ENCODE results near the gene MCTP1.

Gene MCTP1

DNA sequence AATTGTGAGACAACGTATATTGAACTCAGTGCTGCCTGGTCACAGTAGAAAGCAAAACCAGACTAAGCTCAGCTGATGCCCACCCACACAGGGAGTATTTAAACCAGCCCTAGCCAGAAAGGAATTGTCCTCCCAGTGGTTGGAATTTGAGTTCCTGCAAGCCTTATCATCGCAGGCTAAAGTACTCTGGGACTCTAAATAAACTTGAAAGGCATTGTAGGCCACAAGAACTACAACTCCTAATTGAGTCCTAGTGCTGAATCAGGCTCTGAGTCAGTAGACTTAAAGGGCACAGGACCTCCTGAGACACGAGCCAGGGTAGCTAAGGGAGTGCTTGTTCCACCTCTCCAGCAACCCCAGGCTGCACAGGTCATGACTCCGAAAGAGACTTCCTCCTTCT is 171.4 kb downstream of the MCTP1 start:
- no peak for DNase-seq

- DNase-seq, result no peak
These were observed 173.8 kb downstream of the MCTP1 start for GRCh38 chr5:95111141-95111540.

DNA sequence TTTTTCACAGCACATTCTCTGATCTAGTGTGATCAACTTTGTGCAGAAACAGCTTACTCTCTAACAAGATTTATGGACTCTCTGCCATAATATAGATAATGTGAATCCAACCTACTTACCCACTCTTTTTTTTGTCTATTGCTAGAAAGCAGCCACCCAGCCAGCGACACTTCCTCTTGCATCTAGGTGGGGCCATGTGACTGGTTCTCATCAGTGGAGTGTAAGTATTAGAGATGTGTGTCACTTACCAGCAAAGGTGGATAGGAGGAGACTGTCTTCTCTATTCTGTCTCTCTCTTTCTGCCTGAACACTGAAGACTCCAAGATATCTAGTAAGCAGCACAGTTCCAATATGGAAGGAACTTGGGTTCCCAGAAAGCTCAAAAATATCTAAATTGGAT is 174.8 kb downstream of the MCTP1 start:
- no peak for DNase-seq

GRCh38 chr5:95107138-95107537 is 177.8 kb downstream of the MCTP1 start:
- no peak for DNase-seq

GRCh38 chr5:95105638-95106037 is 179.3 kb downstream of the MCTP1 start:
- DNase-seq, result no peak

DNA sequence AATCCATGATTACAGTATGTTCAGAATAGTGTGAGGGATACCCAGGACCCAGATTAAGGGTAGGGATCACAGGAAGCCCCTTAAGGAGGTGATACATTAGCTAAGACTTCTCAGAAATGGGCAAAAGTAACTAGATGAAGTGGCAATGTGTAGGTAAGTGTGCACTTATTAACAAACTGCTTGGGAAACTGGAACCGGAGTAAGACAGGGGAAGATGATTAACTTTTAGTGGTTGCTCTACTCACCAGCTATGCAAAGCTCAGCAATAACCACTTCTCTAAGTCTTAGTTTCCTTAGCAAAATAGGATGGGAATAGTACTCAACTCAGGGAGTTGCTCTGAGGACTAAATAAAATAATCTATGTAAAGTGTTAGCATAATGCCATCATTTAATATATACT is 182.2 kb downstream of the MCTP1 start:
- DNase-seq, result no peak

GRCh38 chr5:95102080-95102479 is 182.8 kb downstream of the MCTP1 start:
- DNase-seq, result no peak

DNA sequence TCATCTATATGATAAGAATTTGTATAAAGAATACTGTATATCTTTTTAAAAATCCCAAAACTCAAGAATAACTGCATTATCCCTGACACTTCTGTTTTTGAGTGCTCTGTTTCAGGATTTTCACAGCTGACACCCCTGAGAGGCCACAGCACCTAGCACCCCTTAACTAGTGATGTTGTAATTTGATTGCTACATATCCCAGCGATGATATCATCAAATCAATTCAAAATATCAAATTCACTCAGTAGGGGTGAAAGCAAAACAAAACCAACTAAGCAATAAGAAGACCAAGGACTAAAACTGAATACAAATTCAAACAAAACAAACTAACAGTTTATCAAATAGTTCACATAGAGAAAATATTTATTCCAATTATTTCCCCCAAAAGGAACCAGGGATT is 184.3 kb downstream of the MCTP1 start:
- no peak for DNase-seq

DNA sequence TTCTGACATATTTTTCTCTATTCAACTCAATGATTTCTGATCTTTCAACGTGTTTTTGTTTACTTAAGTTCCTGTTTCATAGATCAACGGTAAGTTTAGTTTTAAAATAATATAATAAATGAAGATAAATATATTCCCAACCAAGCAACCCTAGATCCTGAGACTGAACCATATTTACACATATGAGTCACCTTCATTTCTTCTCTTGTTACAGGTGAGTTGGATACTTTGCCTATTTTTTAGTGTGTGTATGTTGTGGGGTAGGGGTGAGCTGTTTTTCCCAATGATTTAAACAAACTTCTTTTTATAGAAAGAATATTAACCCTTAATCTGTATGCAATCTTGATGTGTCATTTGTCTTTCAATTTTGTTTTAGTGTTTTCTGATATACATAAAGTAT is 186.9 kb downstream of the MCTP1 start:
- DNase-seq, result no peak

DNA sequence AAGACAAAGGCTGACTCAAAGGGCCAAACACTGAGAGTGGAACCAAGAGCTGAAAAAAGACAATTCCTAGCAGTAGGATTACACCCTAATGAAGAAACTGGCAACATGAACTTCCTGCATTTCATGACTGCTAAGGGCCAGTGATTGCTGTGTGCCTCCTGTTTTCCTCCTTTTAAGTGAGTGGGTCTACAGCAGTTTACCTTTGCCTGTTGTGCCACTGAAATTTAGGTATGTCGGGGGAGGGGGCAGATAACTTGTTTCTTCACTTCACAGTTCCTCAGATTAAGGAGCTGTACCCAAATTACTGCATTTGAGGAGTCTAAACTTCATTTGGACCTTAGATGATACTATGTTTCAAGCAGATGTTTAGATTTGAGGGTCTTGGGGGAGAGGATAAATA is 191.7 kb downstream of the MCTP1 start:
- DNase-seq, result no peak

DNA sequence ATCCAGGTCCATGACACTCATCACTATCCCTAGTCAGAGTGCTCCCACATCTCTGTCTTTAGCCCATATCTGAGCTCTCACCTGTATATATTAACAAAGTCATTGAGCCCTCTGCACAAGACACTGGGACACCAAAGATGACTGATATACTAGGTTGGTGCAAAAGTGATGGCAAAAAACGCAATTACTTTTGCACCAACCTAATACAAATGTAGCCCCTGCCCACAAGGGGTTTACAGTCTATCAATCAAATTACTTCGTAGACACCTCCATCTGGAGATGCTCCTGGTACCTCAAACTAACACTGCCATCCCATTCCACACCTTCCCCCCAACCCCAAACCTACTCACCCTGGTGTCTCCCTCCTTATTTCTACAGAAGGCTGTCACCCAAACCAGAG is 194.1 kb downstream of the MCTP1 start:
- no peak for DNase-seq

- DNase-seq, result no peak
These were observed 197.0 kb downstream of the MCTP1 start for GRCh38 chr5:95087816-95088317.

GRCh38 chr5:95086927-95087815 is 197.7 kb downstream of the MCTP1 start:
- no peak for DNase-seq

DNA sequence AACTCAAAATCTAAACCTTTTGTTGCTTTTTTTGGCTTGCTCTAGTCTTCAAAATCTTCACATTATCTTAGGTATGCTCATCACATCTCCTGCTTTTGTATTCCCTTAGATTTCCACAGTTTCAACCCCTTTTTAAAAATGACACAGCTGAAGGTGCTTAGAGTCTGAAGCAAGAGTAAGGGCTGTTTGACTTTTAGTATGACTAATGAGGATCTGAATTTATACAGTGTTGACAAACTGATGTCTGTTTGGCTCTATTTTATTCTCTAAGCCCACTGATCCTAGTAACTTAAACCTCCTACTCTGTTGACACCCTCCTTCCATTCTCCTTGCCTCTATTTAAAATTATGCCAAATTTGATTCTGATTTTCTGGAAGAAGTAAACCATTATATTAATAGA is 200.1 kb downstream of the MCTP1 start:
- DNase-seq, result no peak

- DNase-seq, result no peak
These were observed 201.3 kb downstream of the MCTP1 start for GRCh38 chr5:95083606-95084005.

DNA sequence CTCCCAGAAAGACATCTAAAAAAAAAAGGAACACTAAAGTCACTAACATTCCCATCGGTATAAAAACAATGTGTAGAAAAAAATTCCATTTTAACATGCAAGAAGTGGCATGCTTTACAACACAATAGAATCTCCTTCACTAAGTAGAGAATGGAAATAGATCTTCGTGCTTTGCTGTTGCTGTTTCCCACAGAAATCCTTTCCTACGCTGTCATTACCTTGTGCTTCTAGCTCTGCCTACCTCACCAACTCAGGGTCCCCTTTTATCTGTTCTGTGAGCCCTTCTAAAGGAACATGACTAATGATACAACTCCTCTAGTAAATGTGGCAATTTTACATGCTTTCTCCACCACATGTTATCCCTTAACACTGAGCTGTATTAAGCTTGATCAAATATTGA is 202.9 kb downstream of the MCTP1 start:
- DNase-seq, result no peak

DNA sequence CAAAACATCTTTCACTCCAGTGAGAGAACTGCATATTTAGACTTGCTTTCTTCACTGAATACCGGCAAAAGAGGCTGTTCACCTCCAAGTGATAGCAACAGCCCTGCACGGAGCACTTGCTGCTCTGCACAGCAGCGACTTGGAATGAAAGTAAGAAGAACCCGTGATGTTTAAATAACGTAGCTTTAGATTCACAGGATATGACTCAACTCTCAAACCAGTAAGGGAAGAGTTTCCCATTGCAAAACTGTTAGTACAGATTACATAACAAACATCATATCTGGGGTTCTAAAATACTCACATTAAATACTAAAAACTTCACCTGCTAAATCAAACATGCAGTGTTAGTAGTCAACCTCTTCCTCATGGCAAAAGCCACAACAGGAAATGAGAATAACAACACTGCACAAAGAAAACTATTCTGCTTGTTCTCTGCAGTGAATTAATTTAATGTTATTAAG is 203.4 kb downstream of the MCTP1 start:
- DNase-seq, result peak in 1 of 2 experiments; percentile 22

GRCh38 chr5:95080441-95080840 is 204.5 kb downstream of the MCTP1 start:
- no peak for DNase-seq

- no peak for DNase-seq
These were observed 204.9 kb downstream of the MCTP1 start for GRCh38 chr5:95080030-95080429.

GRCh38 chr5:95078868-95079267 is 206.0 kb downstream of the MCTP1 start:
- DNase-seq, result no peak

DNA sequence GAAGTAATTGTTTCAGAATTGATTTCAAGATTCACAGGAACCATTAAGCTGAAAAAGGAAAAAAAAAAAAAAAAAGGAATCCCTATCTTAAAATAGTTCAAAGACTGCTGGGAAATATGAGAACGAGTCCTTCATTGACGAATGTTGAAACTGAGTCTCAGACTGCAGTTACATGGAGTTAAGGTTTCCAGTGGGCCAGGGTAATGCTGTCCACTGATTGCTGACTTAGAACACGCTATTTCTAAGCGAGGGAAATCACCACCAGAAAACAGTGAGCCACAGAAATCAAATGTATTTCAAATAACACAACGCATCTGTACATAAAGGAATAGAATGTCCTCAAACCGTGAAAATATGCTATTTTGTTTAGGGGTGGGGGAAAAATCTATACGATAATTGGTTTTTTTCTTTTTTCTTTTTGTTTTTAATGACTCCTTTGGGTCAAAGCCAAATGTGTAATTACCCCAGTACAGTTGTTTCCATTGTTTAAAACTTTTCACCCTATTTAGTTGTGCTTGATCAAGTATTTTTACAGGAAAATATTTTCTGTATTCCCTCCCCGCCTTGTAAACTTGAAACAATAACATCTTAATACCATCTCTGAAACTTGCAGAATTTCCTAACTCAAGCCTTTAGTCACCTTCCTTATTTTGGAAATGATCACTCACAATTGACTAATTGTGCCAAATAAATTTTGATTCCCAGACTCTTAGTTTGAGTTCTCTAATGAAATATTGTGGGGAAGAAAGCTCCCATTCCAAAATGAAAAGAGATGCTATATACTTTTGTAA is 208.3 kb downstream of the MCTP1 start:
- DNase-seq, result no peak

DNA sequence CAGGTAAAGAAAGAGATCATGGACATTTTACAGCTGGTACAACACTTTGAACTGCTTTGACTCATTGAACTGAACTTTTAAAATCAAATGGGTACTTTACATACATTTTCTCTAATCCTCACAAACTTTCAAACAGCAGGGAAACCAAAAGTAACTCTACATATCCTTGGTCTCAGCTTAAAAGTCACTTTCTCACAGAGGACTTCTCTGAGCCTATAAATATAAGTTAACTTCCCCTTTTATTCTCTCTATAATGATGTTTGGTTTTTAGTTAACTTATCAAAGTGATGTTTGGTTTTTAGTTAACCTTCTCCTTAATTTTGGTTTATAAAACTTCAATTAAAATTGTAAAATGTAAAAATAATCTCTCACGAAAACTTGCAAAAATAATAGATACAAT is 209.8 kb downstream of the MCTP1 start:
- DNase-seq, result no peak

GRCh38 chr5:95072281-95072680 is 212.6 kb downstream of the MCTP1 start:
- DNase-seq, result no peak

DNA sequence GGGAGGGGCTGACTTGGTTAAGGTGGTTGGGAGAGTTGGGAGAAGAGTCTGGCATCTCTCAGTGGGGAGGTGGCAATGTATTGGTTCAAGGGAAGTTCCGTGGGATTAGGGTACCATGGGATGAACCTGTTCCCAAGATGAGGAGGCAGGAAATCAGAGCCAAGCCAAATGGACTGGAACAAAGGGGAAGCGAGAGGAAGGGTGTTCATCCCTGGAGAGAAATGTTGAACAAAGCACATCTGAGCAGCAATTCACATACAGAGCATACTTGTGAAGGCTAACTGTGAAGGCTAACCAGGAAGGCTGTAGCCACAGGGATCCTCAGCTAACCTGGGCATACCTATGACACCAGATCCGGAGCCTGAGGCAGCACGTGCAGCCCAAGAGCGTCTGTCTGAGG is 214.0 kb downstream of the MCTP1 start:
- no peak for DNase-seq

Measured in cerebellar nuclear complex (tissue), 1 donor.